CD14-positive monocyte (primary cell): Measurements from ENCODE around the gene ZNF816. TPM values are rescaled to one million over a fixed set of nuclear protein-coding genes. Genes with fewer than 3 reads are reported as not detected.
"Not testable (repeated sequence)": the region's sequence is repeated elsewhere in the genome, so short reads cannot be mapped to it uniquely, and the experiment has no call there.

Experiments used
- DNase-seq, 3 donors: peaks; one replicate each; pipeline ENCODE4 v3.0.0-alpha.2; 2011 to 2022
- H2AFZ ChIP-seq: 2 replicates; pipeline ENCODE4 v1.6.0; 2012; ENCODE audit warnings: mild to moderate bottlenecking, low read depth, low read length, inconsistent platforms; ENCODE audit not compliant: insufficient read depth, poor library complexity, severe bottlenecking
- H3K27ac ChIP-seq, 2 donors: 1 replicate in 1 of 2; 2 replicates in 1 of 2; pipeline ENCODE4 v1.5.1; 2012 to 2013; ENCODE audit warnings: low read length in 2 of 2, control low read depth in 1 of 2, inconsistent platforms in 1 of 2, low read depth in 1 of 2, mild to moderate bottlenecking in 1 of 2
- H3K27me3 ChIP-seq, 2 donors: one replicate each; pipeline versions ENCODE4 v1.6.0 to v1.6.1; 2011 to 2013; ENCODE audit warnings: low read length in 2 of 2; ENCODE audit not compliant: control insufficient read depth in 2 of 2, insufficient read depth in 2 of 2
- H3K36me3 ChIP-seq, 2 donors: replicated peaks in 1 of 2; 1 replicate in 1 of 2; 2 replicates in 1 of 2; pipeline versions ENCODE4 v1.5.1 to v1.6.1; 2012 to 2013; ENCODE audit warnings: low read length in 2 of 2, control low read depth in 1 of 2, inconsistent platforms in 1 of 2, mild to moderate bottlenecking in 1 of 2; ENCODE audit not compliant: insufficient read depth in 2 of 2, control insufficient read depth in 1 of 2
- H3K4me1 ChIP-seq, 2 donors: 1 replicate in 1 of 2; 2 replicates in 1 of 2; pipeline versions ENCODE4 v1.5.1 to v1.6.1; 2012 to 2013; ENCODE audit warnings: low read length in 2 of 2, control low read depth in 1 of 2, inconsistent platforms in 1 of 2, mild to moderate bottlenecking in 1 of 2, moderate library complexity in 1 of 2; ENCODE audit not compliant: insufficient read depth in 2 of 2, control insufficient read depth in 1 of 2
- H3K4me2 ChIP-seq: replicated peaks from 2 replicates; pipeline ENCODE3; 2012; ENCODE audit warnings: low read length, moderate library complexity, mild to moderate bottlenecking; ENCODE audit not compliant: poor library complexity, severe bottlenecking; ENCODE audit errors: extremely low read depth
- H3K4me3 ChIP-seq, 3 experiments: fragments of 200-600 bp in 1 of 3; sonication (generic) in 1 of 3; replicated peaks in 1 of 3; 1 replicate in 2 of 3; 2 replicates in 1 of 3; pipeline ENCODE4 v1.5.1; 2011 to 2013; ENCODE audit warnings: low read length in 3 of 3, mild to moderate bottlenecking in 3 of 3, control low read depth in 2 of 3, low read depth in 2 of 3, inconsistent platforms in 1 of 3, moderate library complexity in 1 of 3
- H3K79me2 ChIP-seq: 2 replicates; pipeline ENCODE4 v1.6.0; 2012; ENCODE audit warnings: mild to moderate bottlenecking, control low read depth, inconsistent platforms, low read length, moderate library complexity; ENCODE audit not compliant: insufficient read depth
- H3K9ac ChIP-seq: 2 replicates; pipeline ENCODE4 v1.6.0; 2017; ENCODE audit warnings: low read length, mild to moderate bottlenecking; ENCODE audit not compliant: insufficient read depth, poor library complexity, severe bottlenecking
- H3K9me3 ChIP-seq, 2 donors: replicated peaks in 1 of 2; 1 replicate in 1 of 2; 2 replicates in 1 of 2; pipeline versions ENCODE4 v1.5.1 to v1.6.1; 2012 to 2013; ENCODE audit warnings: low read length in 2 of 2, control low read depth in 1 of 2; ENCODE audit not compliant: control insufficient read depth in 1 of 2, insufficient read depth in 1 of 2
- H4K20me1 ChIP-seq: 2 replicates; pipeline ENCODE4 v1.6.0; 2012; ENCODE audit warnings: mild to moderate bottlenecking, low read length, control low read depth, moderate library complexity; ENCODE audit not compliant: insufficient read depth
- H3K27ac Mint-ChIP-seq, 7 donors: one replicate each; pipeline ENCODE4 v1.8.0; 2020; ENCODE audit warnings: mild to moderate bottlenecking in 7 of 7, mixed read lengths in 7 of 7, moderate library complexity in 6 of 7, inconsistent platforms in 2 of 7
- H3K27me3 Mint-ChIP-seq, 3 donors: one replicate each; pipeline ENCODE4 v1.8.0; 2021 to 2022; ENCODE audit warnings: low read depth in 3 of 3, mild to moderate bottlenecking in 3 of 3, mixed read lengths in 3 of 3, moderate library complexity in 3 of 3, inconsistent platforms in 1 of 3
- H3K36me3 Mint-ChIP-seq, 2 donors: one replicate each; pipeline ENCODE4 v1.8.0; 2020; ENCODE audit warnings: mixed read lengths in 2 of 2, inconsistent platforms in 1 of 2, mild to moderate bottlenecking in 1 of 2
- H3K4me1 Mint-ChIP-seq: one replicate; pipeline ENCODE4 v1.8.0; 2020; ENCODE audit warnings: mild to moderate bottlenecking, mixed read lengths
- H3K4me3 Mint-ChIP-seq, 2 donors: one replicate each; pipeline ENCODE4 v1.8.0; 2020; ENCODE audit warnings: mild to moderate bottlenecking in 2 of 2, mixed read lengths in 2 of 2, moderate library complexity in 1 of 2
- H3K9me3 Mint-ChIP-seq, 7 donors: one replicate each; pipeline ENCODE4 v1.8.0; 2020 to 2022; ENCODE audit warnings: mixed read lengths in 7 of 7, mild to moderate bottlenecking in 6 of 7, moderate library complexity in 6 of 7, inconsistent platforms in 2 of 7
- WGBS: methylation state at CpG from one replicate; pipeline ENCODE4 v1.1.5; 2013; ENCODE audit warnings: missing lambda C conversion rate; ENCODE audit not compliant: insufficient coverage; 5-methylcytosine and 5-hydroxymethylcytosine counted together
- intact Hi-C, 2 donors: fragments of 100-400 bp; cut with micrococcal nuclease; formaldehyde crosslinking; loops; one replicate each; pipeline versions ENCODE4 v1.15.0 to v1.15.1; 2023
- polyA plus RNA-seq, 3 donors: library from polyadenylated mRNA; depleted of rRNA in 1 of 3; unstranded in 2 of 3; stranded (reverse) in 1 of 3; fragments of 300-500 nt in 2 of 3; fragments of >200 nt in 1 of 3; fragmentation: Illumina TruSeq in 2 of 3; gene quantifications; 1 replicate in 2 of 3; 2 replicates in 1 of 3; pipeline ENCODE4 v1.2.3, GENCODE V29; 2012 to 2021
- TF ChIP-seq, protein P1 (sequence below): fragments of 200-600 bp; IDR thresholded peaks from one replicate; pipeline ENCODE4 v1.8.0; 2022; ENCODE audit warnings: antibody characterized with exemption, mild to moderate bottlenecking

The ZNF816 gene
- polyA plus RNA-seq, 3 donors, result 1.4 to 4.3 (median 2.0) TPM

- H3K9me3 ChIP-seq, result peaks cover 24 to 37% of the 10 kb centered on the region in 2 donors
- H3K79me2 ChIP-seq, result peaks cover 42% of the 10 kb centered on the region
- H4K20me1 ChIP-seq, result no peaks in the 10 kb centered on the region
- H3K27ac ChIP-seq, result peak overlapping the region; percentile 47 to 92
- H3K36me3 Mint-ChIP-seq, result peaks cover 0 to 4% of the 10 kb centered on the region in 2 donors
- peaks cover 25 to 42% of the 10 kb centered on the region in 2 donors for H3K4me1 ChIP-seq
- peak overlapping the region; percentile 93 for H3K4me2 ChIP-seq
- no peaks in the 10 kb centered on the region for H3K27me3 ChIP-seq
- peaks cover 47% of the 10 kb centered on the region for H3K4me1 Mint-ChIP-seq
- peak overlapping the region; percentile 94 for H2AFZ ChIP-seq
- peak overlapping the region; percentile 84 to 95 (median 93) for H3K27ac Mint-ChIP-seq
- WGBS, result 0% methylated on average over 20 of the region's 43 CpGs
- H3K36me3 ChIP-seq, result no peaks in the 10 kb centered on the region
- TF ChIP-seq, protein P1, sequence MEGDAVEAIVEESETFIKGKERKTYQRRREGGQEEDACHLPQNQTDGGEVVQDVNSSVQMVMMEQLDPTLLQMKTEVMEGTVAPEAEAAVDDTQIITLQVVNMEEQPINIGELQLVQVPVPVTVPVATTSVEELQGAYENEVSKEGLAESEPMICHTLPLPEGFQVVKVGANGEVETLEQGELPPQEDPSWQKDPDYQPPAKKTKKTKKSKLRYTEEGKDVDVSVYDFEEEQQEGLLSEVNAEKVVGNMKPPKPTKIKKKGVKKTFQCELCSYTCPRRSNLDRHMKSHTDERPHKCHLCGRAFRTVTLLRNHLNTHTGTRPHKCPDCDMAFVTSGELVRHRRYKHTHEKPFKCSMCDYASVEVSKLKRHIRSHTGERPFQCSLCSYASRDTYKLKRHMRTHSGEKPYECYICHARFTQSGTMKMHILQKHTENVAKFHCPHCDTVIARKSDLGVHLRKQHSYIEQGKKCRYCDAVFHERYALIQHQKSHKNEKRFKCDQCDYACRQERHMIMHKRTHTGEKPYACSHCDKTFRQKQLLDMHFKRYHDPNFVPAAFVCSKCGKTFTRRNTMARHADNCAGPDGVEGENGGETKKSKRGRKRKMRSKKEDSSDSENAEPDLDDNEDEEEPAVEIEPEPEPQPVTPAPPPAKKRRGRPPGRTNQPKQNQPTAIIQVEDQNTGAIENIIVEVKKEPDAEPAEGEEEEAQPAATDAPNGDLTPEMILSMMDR, result no peak
- H3K4me3 ChIP-seq, result peak overlapping the region; percentile 75 to 99 (median 91)
- peaks cover 24 to 41% (median 40%) of the 10 kb centered on the region in 7 donors for H3K9me3 Mint-ChIP-seq
- peaks cover 3 to 10% (median 9%) of the 10 kb centered on the region in 3 donors for H3K27me3 Mint-ChIP-seq
- peak overlapping the region; percentile 82 for H3K9ac ChIP-seq
- intact Hi-C loops, result loop anchor here in 1 of 2 donors (1.0 to 10.0 kb wide), 5 partner anchors 20 to 255 kb away; partner anchors contain the start of genes ZNF320, ZNF600, ZNF816 and ZNF888
- peak; percentile 87 to 89 (median 88) for DNase-seq
- H3K4me3 Mint-ChIP-seq, result peak overlapping the region; percentile 95 to 100
Measured at GRCh38 chr19:52942386-52943133, 20.1 kb downstream of the ZNF816 start.

DNA sequence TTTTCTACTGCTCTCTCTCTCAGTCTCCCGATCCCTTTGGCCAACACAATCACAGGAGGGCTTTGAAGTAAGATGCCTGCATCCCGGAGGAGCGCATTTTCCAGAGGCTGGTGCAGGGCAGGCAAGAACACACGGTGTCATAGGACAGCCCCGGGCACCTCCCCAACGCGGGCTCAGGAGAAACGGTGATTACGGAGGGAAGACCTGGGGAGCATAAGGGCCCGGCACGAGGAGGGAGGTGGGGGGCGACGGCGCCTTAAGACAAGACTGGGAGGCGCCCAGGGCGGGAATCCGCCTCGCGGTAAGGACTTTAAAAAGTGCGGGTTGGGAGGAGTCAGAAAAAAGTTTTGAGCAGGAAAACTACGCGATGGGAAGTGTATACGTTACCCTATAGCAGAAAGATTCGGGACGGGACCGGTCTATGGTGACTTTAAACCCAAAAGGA lies 20.7 kb downstream of the ZNF816 start:
- Mint-ChIP-seq H3K9me3 (peaks cover 19 to 36% (median 34%) of the 10 kb centered on the region in 7 donors), H3K27ac (peak overlapping the region; percentile 84 to 95 (median 93)), H3K36me3 (peaks cover 0 to 10% of the 10 kb centered on the region in 2 donors), H3K4me3 (peak overlapping the region; percentile 95 to 100), H3K27me3 (peaks cover 3 to 9% (median 9%) of the 10 kb centered on the region in 3 donors), H3K4me1 (peaks cover 53% of the 10 kb centered on the region)
- intact Hi-C loops, result loop anchor here in 1 of 2 donors (1.0 to 10.0 kb wide), 5 partner anchors 19 to 255 kb away; partner anchors contain the start of genes ZNF320, ZNF600, ZNF816 and ZNF888
- Histone ChIP-seq H3K9ac (peak overlapping the region; percentile 82), H3K4me1 (peaks cover 28 to 48% of the 10 kb centered on the region in 2 donors), H3K9me3 (peaks cover 19 to 31% of the 10 kb centered on the region in 2 donors), H2AFZ (peak overlapping the region; percentile 94), H3K27ac (peak overlapping the region; percentile 47 to 92), H3K79me2 (peaks cover 48% of the 10 kb centered on the region), H4K20me1 (no peaks in the 10 kb centered on the region), H3K4me2 (peak overlapping the region; percentile 93), H3K36me3 (no peaks in the 10 kb centered on the region), H3K27me3 (no peaks in the 10 kb centered on the region), H3K4me3 (peak overlapping the region; percentile 75 to 99 (median 91))
- WGBS, result 0% methylated on average over 24 of the region's 26 CpGs
- DNase-seq, result no peak
- TF ChIP-seq, protein P1, result no peak

DNA sequence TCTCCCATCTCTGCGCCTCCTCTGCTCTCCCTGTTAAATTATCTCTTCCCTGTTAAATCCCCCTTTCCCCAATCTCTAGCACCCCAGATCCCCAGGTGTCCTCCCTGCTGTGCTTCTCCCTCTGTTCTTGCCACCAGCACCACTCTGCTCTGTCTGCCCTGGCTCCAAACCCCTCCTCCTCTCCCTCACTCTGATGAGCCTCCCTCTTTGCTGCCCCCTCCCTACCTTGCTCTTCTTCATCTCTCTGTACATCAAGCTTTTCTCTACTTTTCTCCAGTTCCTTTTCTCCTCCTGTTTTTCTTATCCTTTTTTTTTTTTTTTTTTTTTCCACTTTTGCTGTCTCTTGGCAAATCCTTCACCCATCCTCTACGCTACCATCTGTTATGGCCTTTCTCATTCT lies 21.2 kb downstream of the ZNF816 start:
- Mint-ChIP-seq H3K4me1 (peaks cover 55% of the 10 kb centered on the region), H3K4me3 (peak overlapping the region; percentile 95 to 100), H3K36me3 (peaks cover 0 to 12% of the 10 kb centered on the region in 2 donors), H3K9me3 (peaks cover 15 to 32% (median 30%) of the 10 kb centered on the region in 7 donors), H3K27ac (peak overlapping the region in 6 of 7 donors; percentile 84 to 95 (median 94))
- not testable (repeated sequence) for H3K27me3 ChIP-seq, H3K27me3 Mint-ChIP-seq, DNase-seq, H4K20me1 ChIP-seq, H3K36me3 ChIP-seq
- Histone ChIP-seq H3K4me3 (peak overlapping the region; percentile 75 to 99 (median 91)), H3K27ac (peak overlapping the region in 1 of 2 donors; percentile 92), H3K4me2 (peak overlapping the region; percentile 93), H2AFZ (peak overlapping the region; percentile 94), H3K9ac (peak overlapping the region; percentile 82), H3K79me2 (peaks cover 50% of the 10 kb centered on the region), H3K4me1 (peaks cover 33 to 52% of the 10 kb centered on the region in 2 donors), H3K9me3 (peaks cover 15 to 27% of the 10 kb centered on the region in 2 donors)
- 71% methylated on average over 1 of the region's 2 CpGs for WGBS
- intact Hi-C loops, result loop anchor here in 1 of 2 donors (5.0 to 10.0 kb wide), 2 partner anchors 157 to 256 kb away; partner anchors contain the start of gene ZNF600
